ENCODE results near the gene ANXA9. TPM values are rescaled to one million over a fixed set of nuclear protein-coding genes. Genes with fewer than 3 reads are reported as not detected.

The ANXA9 gene
- total and polyA plus RNA-seq, 2 donors (not counting 1 experiment from before 2014, with no cell fraction given), result 0.07 to 0.62 TPM

GRCh38 chr1:150965605-150966004, 16.5 kb upstream of the ANXA9 start:
- Mint-ChIP-seq H3K27ac (no peak overlapping the region), H3K27me3 (no peaks in the 10 kb centered on the region), H3K4me3 (no peak overlapping the region), H3K4me1 (peaks cover 4% of the 10 kb centered on the region), H3K9me3 (ENCODE audit: insufficient read depth) (no peaks in the 10 kb centered on the region)
- ChIA-PET CTCF (interaction anchor here (4.1 kb wide), 1 partner anchor 15 kb away, joined by 14 read pairs; no protein-coding TSS in a partner anchor), POLR2A (no interaction called here)
- H3K4me1 ChIP-seq (ENCODE audit: control insufficient read depth in 2 of 2, insufficient read depth in 2 of 2, low read length in 2 of 2), result no peaks in the 10 kb centered on the region
- DNase-seq (no peak), ATAC-seq (ENCODE audit: low read depth) (no peak)
- H2AFZ ChIP-seq (ENCODE audit: insufficient read depth, low read depth, low read length, poor library complexity, severe bottlenecking), result no peak overlapping the region
- no peak overlapping the region for H3K9ac ChIP-seq (ENCODE audit: low read length)
- intact Hi-C loops (cut with micrococcal nuclease), result no loop called here
- H3K4me3 ChIP-seq (ENCODE audit: control extremely low read depth in 1 of 5, extremely low read depth in 1 of 5, insufficient read depth in 1 of 5, low read depth in 2 of 5, low read length in 4 of 5), result no peak overlapping the region
- H3K4me2 ChIP-seq (replicated peaks; ENCODE audit: low read depth, low read length, poor library complexity, severe bottlenecking), result no peak overlapping the region
- peaks cover 30% of the 10 kb centered on the region for H4K20me1 ChIP-seq (ENCODE audit: control insufficient read depth, insufficient read depth, low read length, poor library complexity, severe bottlenecking)
- no peak overlapping the region for H3K27ac ChIP-seq (ENCODE audit: low read length in 2 of 2)
- H3K9me3 ChIP-seq (ENCODE audit: control extremely low read depth in 1 of 3, control insufficient read depth in 2 of 3, insufficient read depth in 1 of 3, low read length in 2 of 3), result no peaks in the 10 kb centered on the region
- no peak for TF ChIP-seq EZH2 (IDR thresholded peaks at IDR 0.05; ENCODE audit: borderline replicate concordance, insufficient read depth, low read depth, low read length, poor library complexity, severe bottlenecking)
- no peak for TF ChIP-seq CTCF (IDR thresholded peaks at IDR 0.05)
- peaks cover 4 to 77% of the 10 kb centered on the region in 2 experiments for H3K36me3 ChIP-seq (replicated peaks in 1 of 2; ENCODE audit: control extremely low read depth in 1 of 2, control insufficient read depth in 1 of 2, extremely low read depth in 1 of 2, insufficient read depth in 2 of 2, low read length in 1 of 2)
- peaks cover 18% of the 10 kb centered on the region for H3K79me2 ChIP-seq (ENCODE audit: control insufficient read depth, insufficient read depth, low read length)
- H3K27me3 ChIP-seq (replicated peaks in 1 of 4; ENCODE audit: control extremely low read depth in 1 of 4, control insufficient read depth in 3 of 4, insufficient read depth in 4 of 4, low read length in 3 of 4), result no peaks in the 10 kb centered on the region
- no CpG with 5 or more reads among the region's 4 CpGs for WGBS (ENCODE audit: insufficient coverage)

- H3K4me1 ChIP-seq (ENCODE audit: control insufficient read depth in 2 of 2, insufficient read depth in 2 of 2, low read length in 2 of 2), result peaks cover 0 to 2% of the 10 kb centered on the region in 2 donors
- H4K20me1 ChIP-seq (ENCODE audit: control insufficient read depth, insufficient read depth, low read length, poor library complexity, severe bottlenecking), result peaks cover 34% of the 10 kb centered on the region
- no peaks in the 10 kb centered on the region for H3K27me3 Mint-ChIP-seq
- ChIA-PET CTCF (interaction anchor here (4.1 kb wide), 1 partner anchor 15 kb away, joined by 14 read pairs; no protein-coding TSS in a partner anchor), POLR2A (no interaction called here)
- H3K9me3 Mint-ChIP-seq (ENCODE audit: insufficient read depth), result no peaks in the 10 kb centered on the region
- no peaks in the 10 kb centered on the region for H3K27me3 ChIP-seq (replicated peaks in 1 of 4; ENCODE audit: control extremely low read depth in 1 of 4, control insufficient read depth in 3 of 4, insufficient read depth in 4 of 4, low read length in 3 of 4)
- no peak overlapping the region for H3K4me2 ChIP-seq (replicated peaks; ENCODE audit: low read depth, low read length, poor library complexity, severe bottlenecking)
- no peak for DNase-seq
- no peaks in the 10 kb centered on the region for H3K9me3 ChIP-seq (ENCODE audit: control extremely low read depth in 1 of 3, control insufficient read depth in 2 of 3, insufficient read depth in 1 of 3, low read length in 2 of 3)
- ATAC-seq (ENCODE audit: low read depth), result no peak
- no peak overlapping the region for H3K27ac ChIP-seq (ENCODE audit: low read length in 2 of 2)
- H3K79me2 ChIP-seq (ENCODE audit: control insufficient read depth, insufficient read depth, low read length), result peaks cover 22% of the 10 kb centered on the region
- TF ChIP-seq EZH2 (IDR thresholded peaks at IDR 0.05; ENCODE audit: borderline replicate concordance, insufficient read depth, low read depth, low read length, poor library complexity, severe bottlenecking), result no peak
- TF ChIP-seq CTCF (IDR thresholded peaks at IDR 0.05), result no peak
- H3K9ac ChIP-seq (ENCODE audit: low read length), result no peak overlapping the region
- no peak overlapping the region for H2AFZ ChIP-seq (ENCODE audit: insufficient read depth, low read depth, low read length, poor library complexity, severe bottlenecking)
- no peak overlapping the region for H3K27ac Mint-ChIP-seq
- intact Hi-C loops (cut with micrococcal nuclease), result no loop called here
- no peak overlapping the region for H3K4me3 Mint-ChIP-seq
- WGBS (ENCODE audit: insufficient coverage), result 88% methylated on average over 3 of the region's 6 CpGs
- H3K4me1 Mint-ChIP-seq, result peaks cover 7% of the 10 kb centered on the region
- H3K4me3 ChIP-seq (ENCODE audit: control extremely low read depth in 1 of 5, extremely low read depth in 1 of 5, insufficient read depth in 1 of 5, low read depth in 2 of 5, low read length in 4 of 5), result no peak overlapping the region
- peaks cover 3 to 72% of the 10 kb centered on the region in 2 experiments for H3K36me3 ChIP-seq (replicated peaks in 1 of 2; ENCODE audit: control extremely low read depth in 1 of 2, control insufficient read depth in 1 of 2, extremely low read depth in 1 of 2, insufficient read depth in 2 of 2, low read length in 1 of 2)
Measured at GRCh38 chr1:150966011-150966410, 16.1 kb upstream of the ANXA9 start.

All from B cell (primary cell).